GM12801 (cell line): ENCODE measurements around the gene SYT17.

Experiments
- TF ChIP-seq, protein P1 (sequence below): IDR thresholded peaks from one replicate; pipeline ENCODE4 v1.5.1; 2011; ENCODE audit warnings: control low read depth; ENCODE audit not compliant: insufficient read length; ENCODE audit errors: extremely low read depth

Gene SYT17

DNA sequence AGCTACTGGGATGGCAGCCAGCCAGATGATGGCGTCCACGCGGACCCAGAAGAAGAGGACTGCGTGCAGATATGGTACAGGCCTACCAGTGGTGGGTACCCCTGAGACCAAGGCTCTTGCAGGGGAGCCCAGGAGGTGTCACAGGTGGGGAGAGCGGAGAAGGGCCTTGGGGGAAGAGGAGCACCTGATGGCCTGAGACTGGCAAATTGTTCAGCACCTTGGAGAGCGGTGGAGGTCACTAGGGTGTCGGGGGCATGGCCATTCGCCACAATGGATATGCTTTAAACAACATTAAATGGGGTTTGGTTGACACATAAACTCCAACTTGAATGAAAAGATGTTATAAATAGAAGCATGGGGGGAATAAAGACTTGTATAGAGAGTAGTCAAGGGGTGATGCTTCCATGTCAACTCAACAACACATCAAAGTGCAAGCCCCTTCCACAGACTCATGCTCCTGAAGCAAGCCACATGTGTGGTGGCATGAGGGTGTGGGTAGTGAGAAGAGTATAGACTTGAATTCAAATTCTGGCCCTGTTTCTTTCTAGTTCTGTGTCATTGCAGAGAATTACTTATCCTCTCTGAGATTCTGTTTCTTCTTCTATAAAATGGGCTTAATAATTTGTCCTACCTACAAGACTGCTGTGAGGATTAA is 139.7 kb downstream of the SYT17 start:
- TF ChIP-seq, protein P1, sequence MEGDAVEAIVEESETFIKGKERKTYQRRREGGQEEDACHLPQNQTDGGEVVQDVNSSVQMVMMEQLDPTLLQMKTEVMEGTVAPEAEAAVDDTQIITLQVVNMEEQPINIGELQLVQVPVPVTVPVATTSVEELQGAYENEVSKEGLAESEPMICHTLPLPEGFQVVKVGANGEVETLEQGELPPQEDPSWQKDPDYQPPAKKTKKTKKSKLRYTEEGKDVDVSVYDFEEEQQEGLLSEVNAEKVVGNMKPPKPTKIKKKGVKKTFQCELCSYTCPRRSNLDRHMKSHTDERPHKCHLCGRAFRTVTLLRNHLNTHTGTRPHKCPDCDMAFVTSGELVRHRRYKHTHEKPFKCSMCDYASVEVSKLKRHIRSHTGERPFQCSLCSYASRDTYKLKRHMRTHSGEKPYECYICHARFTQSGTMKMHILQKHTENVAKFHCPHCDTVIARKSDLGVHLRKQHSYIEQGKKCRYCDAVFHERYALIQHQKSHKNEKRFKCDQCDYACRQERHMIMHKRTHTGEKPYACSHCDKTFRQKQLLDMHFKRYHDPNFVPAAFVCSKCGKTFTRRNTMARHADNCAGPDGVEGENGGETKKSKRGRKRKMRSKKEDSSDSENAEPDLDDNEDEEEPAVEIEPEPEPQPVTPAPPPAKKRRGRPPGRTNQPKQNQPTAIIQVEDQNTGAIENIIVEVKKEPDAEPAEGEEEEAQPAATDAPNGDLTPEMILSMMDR, result no peak

- TF ChIP-seq, protein P1, result no peak
These were observed 140.4 kb downstream of the SYT17 start for GRCh38 chr16:19308392-19308791.

DNA sequence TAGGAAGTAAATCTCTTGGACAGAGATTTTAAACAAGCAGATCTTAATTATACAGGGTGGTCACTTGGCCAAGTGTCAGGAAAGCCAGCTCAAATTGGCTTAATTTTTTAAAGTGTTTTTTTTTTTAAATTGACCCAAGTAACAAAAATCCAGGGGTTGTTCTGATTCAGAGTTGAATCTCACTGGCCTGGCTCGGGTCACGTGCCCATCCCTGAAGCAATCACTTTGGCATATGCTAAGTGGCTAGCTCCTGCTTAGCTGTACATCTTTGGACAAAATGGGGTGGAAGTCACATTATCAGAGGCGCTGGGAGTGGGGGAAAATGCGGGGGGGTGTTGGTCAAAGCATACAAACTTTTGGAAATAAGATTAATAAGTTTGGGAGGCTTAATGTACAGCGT is 141.1 kb downstream of the SYT17 start:
- TF ChIP-seq, protein P1, result no peak

DNA sequence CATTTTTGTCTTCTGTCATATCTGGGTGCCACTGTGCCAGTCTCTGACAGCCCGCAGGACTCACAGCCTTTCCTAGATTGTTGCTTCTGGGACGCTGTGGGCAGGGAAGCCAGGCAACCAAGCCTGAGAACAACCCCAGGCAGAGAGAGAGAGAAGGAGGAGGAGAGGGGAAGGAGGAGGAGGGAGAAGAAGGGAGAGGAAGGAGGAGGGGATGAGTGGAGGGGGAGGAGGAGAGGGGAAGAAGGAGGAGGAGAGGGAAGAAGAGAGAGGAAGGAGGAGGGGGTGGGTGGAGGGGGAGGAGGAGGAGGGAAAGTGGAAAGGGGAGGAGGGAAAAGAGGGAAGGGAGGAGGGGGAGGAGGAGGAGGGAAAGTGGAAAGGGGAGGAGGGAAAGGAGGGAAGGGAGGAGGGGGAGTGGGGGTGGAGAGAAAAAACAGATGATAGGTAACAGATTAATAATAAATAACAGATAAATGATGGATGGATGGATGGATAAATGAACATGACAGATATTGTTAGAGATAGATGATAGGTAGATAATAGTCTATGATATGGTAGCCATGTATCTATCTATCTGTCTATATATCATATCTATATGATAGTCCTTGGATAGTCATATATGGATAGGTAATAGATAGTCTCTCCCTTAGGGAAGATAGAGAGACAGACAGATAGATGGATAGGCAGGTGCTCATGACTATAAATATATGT is 146.8 kb downstream of the SYT17 start:
- TF ChIP-seq, protein P1, result no peak

GRCh38 chr16:19315889-19316433 is 147.9 kb downstream of the SYT17 start:
- TF ChIP-seq, protein P1, result no peak

- TF ChIP-seq, protein P1, result no peak
These were observed 148.8 kb downstream of the SYT17 start for GRCh38 chr16:19316846-19317245.
